Trophoblast cell (in vitro differentiated cells and primary cell): Measurements from ENCODE around the gene OR10AG1.

ENCODE experiments used
- DNase-seq, 2 donors: peaks; one replicate each; pipeline ENCODE4 v3.0.0-alpha.2; 2016
- H2AFZ ChIP-seq: 2 replicates; pipeline ENCODE4 v1.6.1; 2013; ENCODE audit warnings: low read length, moderate library complexity, mild to moderate bottlenecking; ENCODE audit not compliant: insufficient read depth, poor library complexity
- H2AK5ac ChIP-seq: 2 replicates; pipeline ENCODE4 v1.6.1; 2013; ENCODE audit warnings: mild to moderate bottlenecking, low read length
- H2BK120ac ChIP-seq: 2 replicates; pipeline ENCODE4 v1.6.1; 2013; ENCODE audit warnings: low read length, mild to moderate bottlenecking, moderate library complexity; ENCODE audit not compliant: insufficient read depth, poor library complexity
- H2BK12ac ChIP-seq: 2 replicates; pipeline ENCODE4 v1.6.1; 2013; ENCODE audit warnings: mild to moderate bottlenecking, low read length, moderate library complexity
- H2BK5ac ChIP-seq: 2 replicates; pipeline ENCODE4 v1.6.1; 2013; ENCODE audit warnings: low read length, low read depth, moderate library complexity, mild to moderate bottlenecking; ENCODE audit not compliant: poor library complexity
- H3K14ac ChIP-seq: 2 replicates; pipeline ENCODE4 v1.6.1; 2013; ENCODE audit warnings: mild to moderate bottlenecking, low read length
- H3K18ac ChIP-seq: 2 replicates; pipeline ENCODE4 v1.6.1; 2013; ENCODE audit warnings: mild to moderate bottlenecking, low read length
- H3K23ac ChIP-seq: 2 replicates; pipeline ENCODE4 v1.6.1; 2013; ENCODE audit warnings: low read length
- H3K27ac ChIP-seq: 2 replicates; pipeline ENCODE4 v1.5.1; 2013; ENCODE audit warnings: low read depth, mild to moderate bottlenecking, inconsistent platforms, low read length, moderate library complexity
- H3K27me3 ChIP-seq: 2 replicates; pipeline ENCODE4 v1.6.1; 2013; ENCODE audit warnings: inconsistent platforms, mild to moderate bottlenecking, low read length, moderate library complexity; ENCODE audit not compliant: insufficient read depth
- H3K36me3 ChIP-seq, 2 experiments: 1 replicate in 1 of 2; 2 replicates in 1 of 2; pipeline ENCODE4 v1.6.1; 2013; ENCODE audit warnings: low read length in 2 of 2, mild to moderate bottlenecking in 2 of 2, moderate library complexity in 1 of 2; ENCODE audit not compliant: insufficient read depth in 2 of 2, control insufficient read depth in 1 of 2
- H3K4ac ChIP-seq: 2 replicates; pipeline ENCODE4 v1.6.1; 2013; ENCODE audit warnings: low read depth, mild to moderate bottlenecking, low read length, moderate library complexity
- H3K4me1 ChIP-seq, 2 experiments: 1 replicate in 1 of 2; 2 replicates in 1 of 2; pipeline ENCODE4 v1.6.1; 2013; ENCODE audit warnings: low read length in 2 of 2, mild to moderate bottlenecking in 2 of 2, moderate library complexity in 1 of 2; ENCODE audit not compliant: insufficient read depth in 2 of 2, control insufficient read depth in 1 of 2
- H3K4me2 ChIP-seq: 2 replicates; pipeline ENCODE4 v1.6.1; 2013; ENCODE audit warnings: inconsistent platforms, mild to moderate bottlenecking, low read length, moderate library complexity
- H3K4me3 ChIP-seq: 2 replicates; pipeline ENCODE4 v1.5.1; 2013; ENCODE audit warnings: mild to moderate bottlenecking, low read depth, low read length, inconsistent platforms
- H3K79me1 ChIP-seq: one replicate; pipeline ENCODE4 v1.6.1; 2013; ENCODE audit warnings: low read length
- H3K79me2 ChIP-seq: 2 replicates; pipeline ENCODE4 v1.6.1; 2013; ENCODE audit warnings: low read length, mild to moderate bottlenecking; ENCODE audit not compliant: control insufficient read depth, insufficient read depth, poor library complexity
- H3K9ac ChIP-seq: 2 replicates; pipeline ENCODE4 v1.6.1; 2013; ENCODE audit warnings: mild to moderate bottlenecking, low read length
- H3K9me3 ChIP-seq: 2 replicates; pipeline ENCODE4 v1.6.1; 2013; ENCODE audit warnings: low read depth, mild to moderate bottlenecking, control low read depth, inconsistent platforms, low read length; ENCODE audit not compliant: insufficient read depth
- H4K12ac ChIP-seq: 2 replicates; pipeline ENCODE4 v1.6.1; 2013; ENCODE audit warnings: low read depth, mild to moderate bottlenecking, low read length, moderate library complexity
- H4K8ac ChIP-seq: 2 replicates; pipeline ENCODE4 v1.6.1; 2013; ENCODE audit warnings: low read depth, mild to moderate bottlenecking, low read length, moderate library complexity
- H4K91ac ChIP-seq: one replicate; pipeline ENCODE4 v1.6.1; 2013; ENCODE audit warnings: low read depth, mild to moderate bottlenecking, low read length, moderate library complexity
- WGBS: extraction: QIAGEN DNeasy Blood & Tissue Kit; methylation state at CpG from one replicate; pipeline ENCODE4 v1.1.7; 2013; ENCODE audit warnings: missing lambda C conversion rate; ENCODE audit not compliant: insufficient read length, insufficient coverage; ENCODE audit errors: extremely low coverage; 5-methylcytosine and 5-hydroxymethylcytosine counted together

OR10AG1 gene

DNA sequence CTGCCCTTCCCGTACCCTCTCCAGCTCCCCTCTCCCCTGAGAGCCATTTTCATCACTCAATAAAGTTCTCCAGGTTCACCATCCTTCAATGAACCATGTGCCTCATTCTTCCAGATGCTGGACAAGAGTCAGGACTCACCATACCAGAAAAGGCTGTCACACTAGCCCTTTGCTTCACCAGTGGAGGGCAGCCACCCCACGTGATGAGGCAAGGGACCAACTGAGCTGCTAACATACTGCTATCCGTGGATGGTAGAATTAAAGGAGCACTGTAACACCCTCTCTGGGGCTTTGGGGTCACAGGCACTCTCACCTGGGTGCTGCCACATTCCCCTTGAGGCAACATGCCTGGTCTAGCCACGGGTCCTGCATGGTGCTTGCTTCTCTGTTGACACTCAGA lies 20.4 kb downstream of the OR10AG1 start:
- Histone ChIP-seq H3K9ac (no peak overlapping the region), H3K79me1 (no peaks in the 10 kb centered on the region), H3K9me3 (no peaks in the 10 kb centered on the region), H2BK12ac (no peak overlapping the region), H2BK120ac (no peak overlapping the region), H3K4ac (no peak overlapping the region), H4K12ac (no peak overlapping the region), H3K4me3 (no peak overlapping the region), H3K27me3 (no peaks in the 10 kb centered on the region), H2BK5ac (no peak overlapping the region), H3K27ac (no peak overlapping the region), H4K8ac (no peak overlapping the region), H2AFZ (no peak overlapping the region), H4K91ac (no peak overlapping the region), H3K4me2 (no peak overlapping the region), H2AK5ac (no peak overlapping the region), H3K23ac (no peak overlapping the region), H3K14ac (no peak overlapping the region), H3K79me2 (no peaks in the 10 kb centered on the region), H3K36me3 (no peaks in the 10 kb centered on the region), H3K18ac (no peak overlapping the region), H3K4me1 (no peaks in the 10 kb centered on the region)
- WGBS = no CpG with 5 or more reads among the region's 4 CpGs
- DNase-seq = no peak

DNA sequence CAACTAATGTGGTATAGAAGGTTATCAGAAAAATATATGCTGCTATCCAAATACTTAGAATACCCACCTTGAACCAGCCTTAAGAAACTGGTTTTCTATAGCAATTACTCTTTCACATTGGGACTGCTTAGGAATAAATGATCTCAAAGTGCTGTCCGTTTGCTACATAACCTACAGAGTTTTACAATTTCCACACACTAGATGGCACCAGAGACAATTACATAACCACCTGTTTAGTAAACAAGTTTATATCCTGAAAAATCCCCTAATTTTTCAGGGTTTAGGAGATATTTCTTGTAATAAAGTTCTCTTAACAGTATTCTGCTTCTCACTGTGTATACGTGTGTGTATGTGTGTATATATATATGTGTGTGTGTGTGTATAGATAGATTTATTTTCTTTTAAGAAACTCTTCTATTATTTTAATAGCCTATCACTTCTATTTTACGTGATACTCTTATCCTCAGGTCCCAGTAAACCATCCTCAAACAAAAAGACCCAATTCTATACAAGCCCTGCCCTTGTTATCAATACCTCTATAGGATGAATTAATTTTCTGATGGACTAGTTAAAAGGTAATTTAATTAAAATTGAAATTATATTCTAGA lies 26.9 kb downstream of the OR10AG1 start:
- H3K79me2 ChIP-seq = no peaks in the 10 kb centered on the region
- WGBS = no CpG with 5 or more reads among the region's 3 CpGs

DNA sequence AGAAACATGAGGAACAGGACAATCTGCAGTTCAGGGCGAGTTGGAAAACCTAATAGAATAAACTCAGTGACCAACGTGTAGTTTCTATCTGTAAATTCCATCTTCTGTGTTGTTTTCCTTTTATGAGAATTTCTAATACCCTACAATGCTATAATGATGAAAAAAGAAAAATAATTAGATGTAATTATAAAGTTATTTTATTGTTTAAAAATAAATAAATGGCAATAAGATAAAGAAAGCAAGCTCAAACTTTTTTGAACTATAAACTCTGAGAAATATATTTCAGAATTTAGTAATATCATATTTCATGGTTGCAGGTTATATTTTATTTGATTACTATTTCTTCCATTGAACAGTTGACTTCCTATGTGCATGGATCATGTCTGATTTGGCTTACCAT lies 33.4 kb downstream of the OR10AG1 start, which contains the start of gene OR5I1:
OR5I1 (minus strand) TSS at position 101 of the 400 bp plus-strand sequence; CDS start at position 101, 0 bp downstream.
- Histone ChIP-seq H3K9ac (no peak within 1 kb of the TSS), H2AFZ (no peak within 1 kb of the TSS), H3K18ac (no peak within 1 kb of the TSS), H3K4me3 (no peak within 1 kb of the TSS), H3K23ac (no peak within 1 kb of the TSS), H3K9me3 (no peaks in the 10 kb centered on the region), H2BK120ac (no peak within 1 kb of the TSS), H2AK5ac (no peak within 1 kb of the TSS), H4K91ac (no peak within 1 kb of the TSS), H3K4me2 (no peak within 1 kb of the TSS), H3K4ac (no peak within 1 kb of the TSS), H2BK5ac (no peak within 1 kb of the TSS), H3K79me1 (no peaks in the 10 kb centered on the region), H3K27me3 (no peaks in the 10 kb centered on the region), H3K79me2 (no peaks in the 10 kb centered on the region), H3K27ac (no peak within 1 kb of the TSS), H3K14ac (no peak within 1 kb of the TSS), H4K12ac (no peak within 1 kb of the TSS), H3K4me1 (no peaks in the 10 kb centered on the region), H4K8ac (no peak within 1 kb of the TSS), H3K36me3 (no peaks in the 10 kb centered on the region), H2BK12ac (no peak within 1 kb of the TSS)
- WGBS = no CpG with 5 or more reads among the region's 2 CpGs
- no peak for DNase-seq

More for the DNA sequence above, 26.9 kb downstream of the OR10AG1 start:
- Histone ChIP-seq H3K4me1 (no peaks in the 10 kb centered on the region), H3K23ac (no peak overlapping the region), H3K9ac (no peak overlapping the region), H3K9me3 (no peaks in the 10 kb centered on the region), H2BK120ac (no peak overlapping the region), H3K4me2 (no peak overlapping the region), H4K8ac (no peak overlapping the region), H3K79me1 (no peaks in the 10 kb centered on the region), H2BK5ac (no peak overlapping the region), H3K14ac (no peak overlapping the region), H3K4ac (no peak overlapping the region), H4K91ac (no peak overlapping the region), H3K36me3 (no peaks in the 10 kb centered on the region), H4K12ac (no peak overlapping the region), H3K27me3 (no peaks in the 10 kb centered on the region), H3K18ac (no peak overlapping the region), H2AK5ac (no peak overlapping the region), H2BK12ac (no peak overlapping the region), H3K27ac (no peak overlapping the region), H2AFZ (no peak overlapping the region), H3K4me3 (no peak overlapping the region)
- DNase-seq = peak; percentile 1 to 66

DNA sequence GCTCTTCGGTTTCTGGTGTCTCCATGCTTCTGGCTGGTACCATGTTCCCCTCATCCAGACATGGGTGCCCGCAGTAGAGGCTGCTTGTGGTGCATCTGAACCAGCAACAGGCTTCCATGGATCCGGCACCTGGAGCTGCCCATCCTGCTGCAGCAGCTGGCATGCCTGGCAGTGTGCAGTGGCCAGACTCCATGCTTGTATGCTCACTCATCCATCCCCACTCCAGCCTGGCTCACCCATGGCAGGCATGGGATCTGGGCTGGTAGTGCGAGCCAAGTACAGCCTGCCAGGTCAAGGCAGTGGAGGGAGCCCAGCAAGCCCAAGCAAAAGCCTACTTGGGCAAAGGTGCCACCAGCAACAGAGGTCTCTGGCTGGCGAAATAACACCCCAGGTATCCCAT lies 49.2 kb downstream of the OR10AG1 start:
- WGBS = no CpG with 5 or more reads among the region's 5 CpGs
- Histone ChIP-seq H2AK5ac (no peak overlapping the region), H3K4ac (no peak overlapping the region), H3K27ac (no peak overlapping the region), H3K4me1 (no peaks in the 10 kb centered on the region), H2BK5ac (no peak overlapping the region), H3K36me3 (no peaks in the 10 kb centered on the region), H4K12ac (no peak overlapping the region), H2BK120ac (no peak overlapping the region), H3K27me3 (no peaks in the 10 kb centered on the region), H3K23ac (no peak overlapping the region), H2BK12ac (no peak overlapping the region), H3K14ac (no peak overlapping the region), H3K18ac (no peak overlapping the region), H4K91ac (no peak overlapping the region), H3K79me1 (no peaks in the 10 kb centered on the region), H2AFZ (no peak overlapping the region), H3K4me2 (no peak overlapping the region), H3K9ac (no peak overlapping the region), H3K79me2 (no peaks in the 10 kb centered on the region), H4K8ac (no peak overlapping the region), H3K4me3 (peak overlapping the region; percentile 49), H3K9me3 (peaks cover 8% of the 10 kb centered on the region)
- DNase-seq = no peak
